HFF-Myc (cell line): Measurements from ENCODE around the gene SIN3A.
A peak's percentile ranks its signal among the peaks of the same experiment; 100 is the strongest.

ENCODE experiments used
- DNase-seq: peaks from one replicate; pipeline ENCODE4 v3.0.0-alpha.2; 2011; ENCODE audit warnings: low read depth; ENCODE audit errors: extremely low read depth
- H3K4me3 ChIP-seq: replicated peaks from 2 replicates; pipeline ENCODE4 v1.5.1; 2011; ENCODE audit warnings: low read depth, mild to moderate bottlenecking, control low read depth, low read length
- CTCF ChIP-seq: IDR thresholded peaks from 2 replicates; pipeline ENCODE4 v1.5.1; 2012; ENCODE audit warnings: mild to moderate bottlenecking, low read depth, low read length, control low read depth; ENCODE audit errors: missing control alignments

Gene SIN3A

GRCh38 chr15:75468913-75469598 is 17.6 kb upstream of the SIN3A start:
- no peak for DNase-seq
- TF ChIP-seq CTCF = no peak
- no peak overlapping the region for H3K4me3 ChIP-seq

- TF ChIP-seq CTCF = no peak
- no peak overlapping the region for H3K4me3 ChIP-seq
- DNase-seq = no peak
Observed at GRCh38 chr15:75460646-75461045, 9.2 kb upstream of the SIN3A start.

- no peak for DNase-seq
- TF ChIP-seq CTCF = no peak
- no peak overlapping the region for H3K4me3 ChIP-seq
Observed at GRCh38 chr15:75459581-75459980, 8.1 kb upstream of the SIN3A start.

GRCh38 chr15:75456710-75457109 is 5.2 kb upstream of the SIN3A start:
- no peak for DNase-seq
- peak overlapping the region; percentile 93 for H3K4me3 ChIP-seq
- TF ChIP-seq CTCF = no peak

GRCh38 chr15:75455982-75456531 is 4.6 kb upstream of the SIN3A start:
- DNase-seq = no peak
- peak overlapping the region; percentile 93 for H3K4me3 ChIP-seq
- no peak for TF ChIP-seq CTCF

GRCh38 chr15:75455424-75455981 is 4.0 kb upstream of the SIN3A start:
- no peak for DNase-seq
- peak overlapping the region; percentile 93 for H3K4me3 ChIP-seq
- TF ChIP-seq CTCF = no peak
